Naive thymus-derived CD4-positive, alpha-beta T cell (primary cell): ENCODE data around the gene SCGB3A1. TPM values are rescaled to one million over a fixed set of nuclear protein-coding genes. Genes with fewer than 3 reads are reported as not detected.

Source experiments
- ATAC-seq: fragments of 150-1000 bp; cut with Tn5 transposase; 2 replicates; pipeline ENCODE4 v1.10.0; 2021; ENCODE audit warnings: mild to moderate bottlenecking, moderate library complexity
- CTCF ChIA-PET: fragments of 350-600 bp; sonication (Branson Sonifier 250); formaldehyde crosslinking; loops from one replicate; lab custom pipeline; 2021; ENCODE audit warnings: antibody characterized with exemption; lab: Charles Lee
- POLR2A ChIA-PET: fragments of 350-600 bp; sonication (Branson Sonifier 250); formaldehyde crosslinking; loops from one replicate; lab custom pipeline; 2021; ENCODE audit warnings: antibody characterized with exemption, inconsistent platforms; lab: Charles Lee
- DNase-seq, 9 donors: peaks; one replicate each; pipeline versions ENCODE4 v3.0.0 to v3.0.0-alpha.2; 2020 to 2022; ENCODE audit warnings: mixed read lengths in 1 of 9
- H3K27ac ChIP-seq: one replicate; pipeline ENCODE4 v1.7.0; 2013; ENCODE audit warnings: mild to moderate bottlenecking, low read depth, low read length, moderate library complexity
- H3K27me3 ChIP-seq, 2 donors: one replicate each; pipeline ENCODE4 v1.7.0; 2013; ENCODE audit warnings: low read length in 2 of 2, mild to moderate bottlenecking in 2 of 2, moderate library complexity in 2 of 2; ENCODE audit not compliant: control insufficient read depth in 2 of 2, insufficient read depth in 2 of 2
- H3K36me3 ChIP-seq, 3 experiments: 1 replicate in 2 of 3; 2 replicates in 1 of 3; pipeline ENCODE4 v1.7.0; 2013; ENCODE audit warnings: low read length in 3 of 3, mild to moderate bottlenecking in 3 of 3, moderate library complexity in 1 of 3; ENCODE audit not compliant: insufficient read depth in 3 of 3, control insufficient read depth in 2 of 3
- H3K4me1 ChIP-seq, 2 donors: one replicate each; pipeline ENCODE4 v1.7.0; 2013; ENCODE audit warnings: low read length in 2 of 2, mild to moderate bottlenecking in 2 of 2, moderate library complexity in 1 of 2; ENCODE audit not compliant: control insufficient read depth in 2 of 2, insufficient read depth in 2 of 2
- H3K4me3 ChIP-seq: 2 replicates; pipeline ENCODE4 v1.7.0; 2013; ENCODE audit warnings: mild to moderate bottlenecking, low read length
- H3K9me3 ChIP-seq, 3 experiments: 1 replicate in 2 of 3; 2 replicates in 1 of 3; pipeline ENCODE4 v1.7.0; 2013; ENCODE audit warnings: low read length in 3 of 3; ENCODE audit not compliant: control insufficient read depth in 2 of 3
- H3K27ac Mint-ChIP-seq, 9 donors: one replicate each; pipeline ENCODE4 v1.8.0; 2020 to 2022; ENCODE audit warnings: mixed read lengths in 9 of 9, mild to moderate bottlenecking in 8 of 9, moderate library complexity in 5 of 9, inconsistent platforms in 2 of 9
- H3K27me3 Mint-ChIP-seq, 5 donors: one replicate each; pipeline ENCODE4 v1.8.0; 2021 to 2022; ENCODE audit warnings: mixed read lengths in 5 of 5, mild to moderate bottlenecking in 1 of 5
- H3K36me3 Mint-ChIP-seq, 5 donors: one replicate each; pipeline ENCODE4 v1.8.0; 2020 to 2022; ENCODE audit warnings: mixed read lengths in 5 of 5, mild to moderate bottlenecking in 3 of 5, inconsistent platforms in 1 of 5
- H3K4me1 Mint-ChIP-seq, 7 donors: one replicate each; pipeline ENCODE4 v1.8.0; 2020 to 2022; ENCODE audit warnings: mixed read lengths in 7 of 7, mild to moderate bottlenecking in 3 of 7, inconsistent platforms in 1 of 7
- H3K4me3 Mint-ChIP-seq, 10 donors: one replicate each; pipeline ENCODE4 v1.8.0; 2020 to 2022; ENCODE audit warnings: mild to moderate bottlenecking in 10 of 10, mixed read lengths in 10 of 10, moderate library complexity in 6 of 10, inconsistent platforms in 2 of 10
- H3K9me3 Mint-ChIP-seq, 11 donors: one replicate each; pipeline ENCODE4 v1.8.0; 2020 to 2022; ENCODE audit warnings: mixed read lengths in 11 of 11, mild to moderate bottlenecking in 4 of 11, inconsistent platforms in 1 of 11, moderate library complexity in 1 of 11
- intact Hi-C, 2 donors: fragments of 100-400 bp; cut with micrococcal nuclease; formaldehyde crosslinking; loops; one replicate each; pipeline ENCODE4 v1.15.1; 2023
- polyA plus RNA-seq, 2 donors: library from polyadenylated mRNA; unstranded; fragments of 300-500 nt; fragmentation: Illumina TruSeq; gene quantifications; one replicate each; pipeline ENCODE4 v1.2.3, GENCODE V29; 2021
- total RNA-seq, 6 experiments: library from RNA in 5 of 6; stranded (reverse) in 5 of 6; gene quantifications; 1 replicate in 5 of 6; 2 replicates in 1 of 6; pipeline ENCODE4 v1.2.3 and lab custom pipeline; 2021 to 2026

SCGB3A1 gene
- total and polyA plus RNA-seq, 7 experiments from 2014 or later = 24.3 TPM; not detected in 6

DNA sequence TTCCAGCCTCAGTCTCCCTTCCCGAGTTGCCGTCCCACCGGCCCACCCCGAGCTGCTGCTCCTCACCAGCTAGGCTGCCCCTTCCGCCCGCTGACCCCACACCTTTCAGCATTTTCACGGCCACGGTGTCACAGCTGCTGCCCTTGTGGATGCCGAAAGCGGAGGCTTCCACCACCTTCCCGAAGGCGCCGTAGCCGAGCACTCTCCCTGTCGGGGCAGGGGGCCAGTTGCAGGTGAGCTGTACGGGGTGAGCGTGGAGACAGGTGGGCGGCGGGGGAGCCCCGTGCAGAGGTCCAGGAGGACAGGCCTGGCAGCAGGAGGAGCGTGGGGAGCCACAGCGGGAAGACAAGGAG lies 28.2 kb upstream of the SCGB3A1 start:
- Histone ChIP-seq H3K9me3 (no peaks in the 10 kb centered on the region), H3K27me3 (no peaks in the 10 kb centered on the region), H3K36me3 (no peaks in the 10 kb centered on the region), H3K4me1 (no peaks in the 10 kb centered on the region), H3K4me3 (no peak overlapping the region), H3K27ac (no peak overlapping the region)
- H3K4me1 Mint-ChIP-seq = peaks cover 0 to 14% (median 8%) of the 10 kb centered on the region in 7 donors
- H3K27me3 Mint-ChIP-seq = no peaks in the 10 kb centered on the region
- intact Hi-C loops = loop anchor here (1.0 to 2.0 kb wide), 3 partner anchors 51 to 99 kb away; no protein-coding TSS in a partner anchor
- ATAC-seq (no peak), DNase-seq (no peak)
- H3K4me3 Mint-ChIP-seq = peak overlapping the region in 3 of 10 donors; percentile 53 to 71 (median 56)
- no peaks in the 10 kb centered on the region for H3K36me3 Mint-ChIP-seq
- no peak overlapping the region for H3K27ac Mint-ChIP-seq
- POLR2A ChIA-PET = no interaction called here
- no peaks in the 10 kb centered on the region for H3K9me3 Mint-ChIP-seq
- CTCF ChIA-PET = interaction anchor here (1.5 to 1.7 kb wide), 3 partner anchors 9 to 100 kb away, joined by 3 to 8 read pairs (median 5); no protein-coding TSS in a partner anchor

DNA sequence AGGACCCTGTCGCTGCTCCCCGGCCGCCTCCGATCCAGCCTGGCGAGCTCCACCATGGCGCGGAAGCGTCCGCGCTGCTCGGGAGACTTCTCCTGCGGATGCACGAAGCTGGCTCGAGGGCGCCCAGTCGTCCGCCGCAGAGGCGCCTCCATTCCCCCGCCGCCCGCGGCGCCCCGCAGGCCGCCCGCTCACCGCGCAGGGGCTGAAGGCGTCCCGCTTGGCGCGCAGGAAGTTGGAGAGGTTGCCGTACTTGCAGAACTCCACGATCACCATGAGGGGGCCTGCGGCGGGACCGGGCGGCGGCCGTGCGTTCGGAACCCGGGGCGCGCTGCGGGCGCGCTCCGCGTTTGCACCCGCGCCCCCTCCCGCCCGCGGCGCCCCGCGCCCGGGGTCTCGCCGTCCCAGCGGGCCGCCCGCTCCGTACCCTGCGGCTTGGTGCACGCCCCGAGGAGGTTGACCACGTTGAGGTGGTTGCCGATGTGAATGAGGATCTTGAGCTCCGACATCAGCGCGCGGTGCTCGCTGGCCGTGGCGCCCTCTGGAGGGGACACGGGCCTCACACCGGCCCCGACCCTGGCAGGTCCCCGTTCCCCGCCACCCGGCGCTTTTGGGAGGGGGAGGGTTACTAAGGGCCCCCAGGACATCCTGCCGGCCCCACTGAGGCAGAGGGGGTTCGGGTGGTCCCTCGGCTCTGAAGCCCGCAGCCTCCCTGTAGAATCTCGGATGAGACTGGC lies 27.7 kb upstream of the SCGB3A1 start:
- intact Hi-C loops = loop anchor here (1.0 to 2.0 kb wide), 3 partner anchors 52 to 100 kb away; no protein-coding TSS in a partner anchor
- H3K27ac Mint-ChIP-seq = no peak overlapping the region
- ChIA-PET CTCF (interaction anchor here (0.5 to 1.7 kb wide), 5 partner anchors 9 to 1542 kb away, joined by 3 to 8 read pairs (median 5); no protein-coding TSS in a partner anchor), POLR2A (no interaction called here)
- ATAC-seq (peak; percentile 55), DNase-seq (peak in 7 of 9 donors; percentile 20 to 54 (median 42))
- Histone ChIP-seq H3K36me3 (no peaks in the 10 kb centered on the region), H3K4me1 (no peaks in the 10 kb centered on the region), H3K4me3 (no peak overlapping the region), H3K9me3 (no peaks in the 10 kb centered on the region), H3K27me3 (no peaks in the 10 kb centered on the region), H3K27ac (no peak overlapping the region)
- H3K4me1 Mint-ChIP-seq = peaks cover 0 to 11% (median 6%) of the 10 kb centered on the region in 7 donors
- no peaks in the 10 kb centered on the region for H3K9me3 Mint-ChIP-seq
- H3K4me3 Mint-ChIP-seq = peak overlapping the region in 6 of 10 donors; percentile 29 to 71 (median 50)
- H3K27me3 Mint-ChIP-seq = no peaks in the 10 kb centered on the region
- H3K36me3 Mint-ChIP-seq = no peaks in the 10 kb centered on the region

DNA sequence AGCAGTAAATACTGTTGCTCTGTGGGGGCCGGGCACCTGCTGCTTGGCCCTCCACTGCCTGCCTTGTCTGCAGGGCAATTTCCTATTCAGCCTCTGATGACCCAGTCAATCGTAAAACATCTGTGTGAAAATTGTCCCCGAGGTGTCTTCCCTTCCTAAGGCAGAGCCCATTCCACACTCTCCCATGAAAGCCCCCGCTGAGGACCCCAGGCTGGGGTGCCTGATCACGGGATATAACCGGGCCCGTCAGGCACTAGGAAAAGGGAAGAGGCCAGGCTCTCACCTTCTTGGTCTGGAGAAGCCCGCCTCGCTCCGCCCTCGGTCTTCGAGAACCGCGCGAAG lies 27.2 kb upstream of the SCGB3A1 start:
- ChIA-PET POLR2A (no interaction called here), CTCF (interaction anchor here (0.5 to 1.7 kb wide), 5 partner anchors 10 to 1541 kb away, joined by 3 to 8 read pairs (median 5); no protein-coding TSS in a partner anchor)
- no peaks in the 10 kb centered on the region for H3K36me3 ChIP-seq
- no peaks in the 10 kb centered on the region for H3K4me1 ChIP-seq
- ATAC-seq = no peak
- intact Hi-C loops = loop anchor here (2.0 kb wide), 2 partner anchors 52 to 100 kb away; no protein-coding TSS in a partner anchor
- no peaks in the 10 kb centered on the region for H3K9me3 Mint-ChIP-seq
- DNase-seq = no peak
- H3K27me3 Mint-ChIP-seq = no peaks in the 10 kb centered on the region
- H3K36me3 Mint-ChIP-seq = no peaks in the 10 kb centered on the region
- H3K4me3 ChIP-seq = no peak overlapping the region
- H3K27ac ChIP-seq = no peak overlapping the region
- H3K4me3 Mint-ChIP-seq = peak overlapping the region in 5 of 10 donors; percentile 29 to 71 (median 46)
- H3K4me1 Mint-ChIP-seq = peaks cover 0 to 7% (median under 1%) of the 10 kb centered on the region in 7 donors
- peak overlapping the region in 1 of 9 donors; percentile 25 for H3K27ac Mint-ChIP-seq
- H3K9me3 ChIP-seq = no peaks in the 10 kb centered on the region
- no peaks in the 10 kb centered on the region for H3K27me3 ChIP-seq

DNA sequence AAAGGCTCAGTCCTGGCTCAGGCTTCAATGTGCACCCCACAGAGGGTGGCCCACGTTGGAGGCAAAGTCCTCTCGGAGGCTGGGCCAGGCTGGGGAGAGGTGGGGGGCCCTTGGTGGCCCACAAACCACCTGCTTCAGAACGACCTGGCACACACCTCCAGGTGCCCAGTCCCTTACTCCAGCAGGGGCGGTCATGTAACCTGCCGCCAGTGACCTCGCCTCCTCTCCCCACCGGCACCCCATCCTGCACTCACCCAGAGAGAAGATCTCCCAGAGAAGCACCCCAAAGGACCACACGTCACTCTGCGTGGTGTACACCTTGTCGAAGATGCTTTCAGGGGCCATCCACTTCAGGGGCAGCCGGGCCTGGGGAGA lies 22.5 kb upstream of the SCGB3A1 start:
- no peaks in the 10 kb centered on the region for H3K27me3 Mint-ChIP-seq
- H3K9me3 Mint-ChIP-seq = peaks cover 0 to 2% (median 0%) of the 10 kb centered on the region in 11 donors
- H3K4me3 Mint-ChIP-seq = no peak overlapping the region
- intact Hi-C loops = no loop called here
- Histone ChIP-seq H3K9me3 (no peaks in the 10 kb centered on the region), H3K4me3 (no peak overlapping the region), H3K27me3 (no peaks in the 10 kb centered on the region), H3K27ac (no peak overlapping the region), H3K36me3 (no peaks in the 10 kb centered on the region), H3K4me1 (no peaks in the 10 kb centered on the region)
- H3K27ac Mint-ChIP-seq = no peak overlapping the region
- ATAC-seq (no peak), DNase-seq (no peak)
- ChIA-PET CTCF (interaction anchor here (1.1 kb wide), 1 partner anchor 71 kb away, joined by 4 read pairs; no protein-coding TSS in a partner anchor), POLR2A (no interaction called here)
- H3K36me3 Mint-ChIP-seq = no peaks in the 10 kb centered on the region
- H3K4me1 Mint-ChIP-seq = peaks cover 0 to 2% (median 0%) of the 10 kb centered on the region in 7 donors

DNA sequence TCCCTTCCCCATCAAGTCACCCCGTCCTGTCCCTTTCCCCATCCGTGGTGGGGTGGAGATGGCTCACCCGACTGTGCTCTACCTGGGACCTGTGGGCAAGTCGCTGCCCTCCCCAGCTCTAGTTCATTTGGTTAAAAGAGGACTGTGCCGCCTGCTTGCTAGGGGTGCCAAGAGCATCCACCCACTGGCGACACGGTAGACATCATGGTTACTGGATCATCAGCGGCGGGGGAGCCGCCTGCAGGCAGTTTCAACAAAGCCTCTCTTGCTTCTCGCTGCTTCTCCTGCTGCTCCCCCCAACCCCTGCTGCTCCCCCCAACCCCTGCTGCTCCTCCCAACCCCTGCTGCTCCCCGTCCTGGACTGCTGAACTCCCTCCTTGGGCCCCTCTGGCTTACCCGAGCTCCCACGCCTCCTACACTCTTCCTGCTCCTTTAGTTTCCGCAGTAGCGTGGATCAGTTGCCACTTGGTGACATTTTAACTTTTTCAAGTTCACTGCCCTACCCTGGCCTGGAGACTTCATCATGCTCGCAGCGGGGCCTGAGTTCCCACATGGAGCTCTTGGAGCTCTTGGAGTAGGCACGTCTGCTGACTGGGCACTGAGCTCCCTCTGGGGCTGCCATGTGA lies 22.0 kb upstream of the SCGB3A1 start:
- ChIA-PET POLR2A (no interaction called here), CTCF (interaction anchor here (1.1 kb wide), 1 partner anchor 72 kb away, joined by 4 read pairs; no protein-coding TSS in a partner anchor)

DNA sequence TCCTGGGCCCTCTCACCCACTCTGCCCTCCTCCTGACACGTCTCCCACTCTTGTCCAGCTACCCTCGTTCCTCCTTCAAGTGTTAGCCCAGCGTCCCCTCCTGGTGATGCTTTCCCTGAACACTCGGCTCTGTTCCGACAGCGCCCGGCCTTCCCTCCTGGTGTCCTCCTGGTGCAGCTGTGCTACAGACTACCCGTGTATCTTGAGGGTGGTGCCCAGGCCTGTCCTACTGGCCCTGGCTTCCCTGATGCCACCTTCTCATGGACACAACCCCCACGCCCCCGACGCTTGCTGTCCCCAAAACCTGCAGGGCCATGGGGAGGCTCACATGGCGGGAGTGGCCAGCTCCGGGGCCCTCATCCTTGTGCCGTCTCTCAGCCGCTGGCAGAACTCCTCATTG lies 21.4 kb upstream of the SCGB3A1 start:
- DNase-seq (no peak), ATAC-seq (no peak)
- Histone ChIP-seq H3K27me3 (no peaks in the 10 kb centered on the region), H3K4me3 (no peak overlapping the region), H3K27ac (no peak overlapping the region), H3K9me3 (no peaks in the 10 kb centered on the region), H3K4me1 (no peaks in the 10 kb centered on the region), H3K36me3 (no peaks in the 10 kb centered on the region)
- Mint-ChIP-seq H3K4me1 (peaks cover 0 to 5% (median 0%) of the 10 kb centered on the region in 7 donors), H3K4me3 (no peak overlapping the region), H3K27me3 (no peaks in the 10 kb centered on the region), H3K36me3 (no peaks in the 10 kb centered on the region), H3K9me3 (peaks cover 0 to 2% (median 0%) of the 10 kb centered on the region in 11 donors), H3K27ac (no peak overlapping the region)
- intact Hi-C loops = no loop called here
- CTCF ChIA-PET = interaction anchor here (1.1 kb wide), 1 partner anchor 72 kb away, joined by 4 read pairs; no protein-coding TSS in a partner anchor
- POLR2A ChIA-PET = no interaction called here

More for the DNA sequence above, 22.0 kb upstream of the SCGB3A1 start:
- H3K9me3 ChIP-seq = no peaks in the 10 kb centered on the region
- H3K36me3 ChIP-seq = no peaks in the 10 kb centered on the region
- intact Hi-C loops = no loop called here
- Mint-ChIP-seq H3K9me3 (peaks cover 0 to 2% (median 0%) of the 10 kb centered on the region in 11 donors), H3K27me3 (no peaks in the 10 kb centered on the region), H3K4me3 (no peak overlapping the region), H3K27ac (peak overlapping the region in 1 of 9 donors; percentile 36), H3K4me1 (peaks cover 0 to under 1% (median 0%) of the 10 kb centered on the region in 7 donors), H3K36me3 (no peaks in the 10 kb centered on the region)
- H3K4me1 ChIP-seq = no peaks in the 10 kb centered on the region
- H3K27me3 ChIP-seq = no peaks in the 10 kb centered on the region
- ATAC-seq (no peak), DNase-seq (no peak)
- H3K27ac ChIP-seq = no peak overlapping the region
- no peak overlapping the region for H3K4me3 ChIP-seq
